CD14-positive monocyte (primary cell): Measurements from ENCODE around the gene RBM38. TPM values are rescaled to one million over a fixed set of nuclear protein-coding genes. Genes with fewer than 3 reads are reported as not detected.

Source experiments
- DNase-seq, 3 donors: peaks; one replicate each; pipeline ENCODE4 v3.0.0-alpha.2; 2011 to 2022
- H2AFZ ChIP-seq: 2 replicates; pipeline ENCODE4 v1.6.0; 2012; ENCODE audit warnings: mild to moderate bottlenecking, low read depth, low read length, inconsistent platforms; ENCODE audit not compliant: insufficient read depth, poor library complexity, severe bottlenecking
- H3K27ac ChIP-seq, 2 donors: 1 replicate in 1 of 2; 2 replicates in 1 of 2; pipeline ENCODE4 v1.5.1; 2012 to 2013; ENCODE audit warnings: low read length in 2 of 2, control low read depth in 1 of 2, inconsistent platforms in 1 of 2, low read depth in 1 of 2, mild to moderate bottlenecking in 1 of 2
- H3K27me3 ChIP-seq, 2 donors: one replicate each; pipeline versions ENCODE4 v1.6.0 to v1.6.1; 2011 to 2013; ENCODE audit warnings: low read length in 2 of 2; ENCODE audit not compliant: control insufficient read depth in 2 of 2, insufficient read depth in 2 of 2
- H3K36me3 ChIP-seq, 2 donors: replicated peaks in 1 of 2; 1 replicate in 1 of 2; 2 replicates in 1 of 2; pipeline versions ENCODE4 v1.5.1 to v1.6.1; 2012 to 2013; ENCODE audit warnings: low read length in 2 of 2, control low read depth in 1 of 2, inconsistent platforms in 1 of 2, mild to moderate bottlenecking in 1 of 2; ENCODE audit not compliant: insufficient read depth in 2 of 2, control insufficient read depth in 1 of 2
- H3K4me1 ChIP-seq, 2 donors: 1 replicate in 1 of 2; 2 replicates in 1 of 2; pipeline versions ENCODE4 v1.5.1 to v1.6.1; 2012 to 2013; ENCODE audit warnings: low read length in 2 of 2, control low read depth in 1 of 2, inconsistent platforms in 1 of 2, mild to moderate bottlenecking in 1 of 2, moderate library complexity in 1 of 2; ENCODE audit not compliant: insufficient read depth in 2 of 2, control insufficient read depth in 1 of 2
- H3K4me2 ChIP-seq: replicated peaks from 2 replicates; pipeline ENCODE3; 2012; ENCODE audit warnings: low read length, moderate library complexity, mild to moderate bottlenecking; ENCODE audit not compliant: poor library complexity, severe bottlenecking; ENCODE audit errors: extremely low read depth
- H3K4me3 ChIP-seq, 3 experiments: fragments of 200-600 bp in 1 of 3; sonication (generic) in 1 of 3; replicated peaks in 1 of 3; 1 replicate in 2 of 3; 2 replicates in 1 of 3; pipeline ENCODE4 v1.5.1; 2011 to 2013; ENCODE audit warnings: low read length in 3 of 3, mild to moderate bottlenecking in 3 of 3, control low read depth in 2 of 3, low read depth in 2 of 3, inconsistent platforms in 1 of 3, moderate library complexity in 1 of 3
- H3K79me2 ChIP-seq: 2 replicates; pipeline ENCODE4 v1.6.0; 2012; ENCODE audit warnings: mild to moderate bottlenecking, control low read depth, inconsistent platforms, low read length, moderate library complexity; ENCODE audit not compliant: insufficient read depth
- H3K9ac ChIP-seq: 2 replicates; pipeline ENCODE4 v1.6.0; 2017; ENCODE audit warnings: low read length, mild to moderate bottlenecking; ENCODE audit not compliant: insufficient read depth, poor library complexity, severe bottlenecking
- H3K9me3 ChIP-seq, 2 donors: replicated peaks in 1 of 2; 1 replicate in 1 of 2; 2 replicates in 1 of 2; pipeline versions ENCODE4 v1.5.1 to v1.6.1; 2012 to 2013; ENCODE audit warnings: low read length in 2 of 2, control low read depth in 1 of 2; ENCODE audit not compliant: control insufficient read depth in 1 of 2, insufficient read depth in 1 of 2
- H4K20me1 ChIP-seq: 2 replicates; pipeline ENCODE4 v1.6.0; 2012; ENCODE audit warnings: mild to moderate bottlenecking, low read length, control low read depth, moderate library complexity; ENCODE audit not compliant: insufficient read depth
- H3K27ac Mint-ChIP-seq, 7 donors: one replicate each; pipeline ENCODE4 v1.8.0; 2020; ENCODE audit warnings: mild to moderate bottlenecking in 7 of 7, mixed read lengths in 7 of 7, moderate library complexity in 6 of 7, inconsistent platforms in 2 of 7
- H3K27me3 Mint-ChIP-seq, 3 donors: one replicate each; pipeline ENCODE4 v1.8.0; 2021 to 2022; ENCODE audit warnings: low read depth in 3 of 3, mild to moderate bottlenecking in 3 of 3, mixed read lengths in 3 of 3, moderate library complexity in 3 of 3, inconsistent platforms in 1 of 3
- H3K36me3 Mint-ChIP-seq, 2 donors: one replicate each; pipeline ENCODE4 v1.8.0; 2020; ENCODE audit warnings: mixed read lengths in 2 of 2, inconsistent platforms in 1 of 2, mild to moderate bottlenecking in 1 of 2
- H3K4me1 Mint-ChIP-seq: one replicate; pipeline ENCODE4 v1.8.0; 2020; ENCODE audit warnings: mild to moderate bottlenecking, mixed read lengths
- H3K4me3 Mint-ChIP-seq, 2 donors: one replicate each; pipeline ENCODE4 v1.8.0; 2020; ENCODE audit warnings: mild to moderate bottlenecking in 2 of 2, mixed read lengths in 2 of 2, moderate library complexity in 1 of 2
- H3K9me3 Mint-ChIP-seq, 7 donors: one replicate each; pipeline ENCODE4 v1.8.0; 2020 to 2022; ENCODE audit warnings: mixed read lengths in 7 of 7, mild to moderate bottlenecking in 6 of 7, moderate library complexity in 6 of 7, inconsistent platforms in 2 of 7
- WGBS: methylation state at CpG from one replicate; pipeline ENCODE4 v1.1.5; 2013; ENCODE audit warnings: missing lambda C conversion rate; ENCODE audit not compliant: insufficient coverage; 5-methylcytosine and 5-hydroxymethylcytosine counted together
- intact Hi-C, 2 donors: fragments of 100-400 bp; cut with micrococcal nuclease; formaldehyde crosslinking; loops; one replicate each; pipeline versions ENCODE4 v1.15.0 to v1.15.1; 2023
- polyA plus RNA-seq, 3 donors: library from polyadenylated mRNA; depleted of rRNA in 1 of 3; unstranded in 2 of 3; stranded (reverse) in 1 of 3; fragments of 300-500 nt in 2 of 3; fragments of >200 nt in 1 of 3; fragmentation: Illumina TruSeq in 2 of 3; gene quantifications; 1 replicate in 2 of 3; 2 replicates in 1 of 3; pipeline ENCODE4 v1.2.3, GENCODE V29; 2012 to 2021
- TF ChIP-seq, protein P1 (sequence below): fragments of 200-600 bp; IDR thresholded peaks from one replicate; pipeline ENCODE4 v1.8.0; 2022; ENCODE audit warnings: antibody characterized with exemption, mild to moderate bottlenecking

The RBM38 gene
- polyA plus RNA-seq, 3 donors, result 7.5 to 48.3 (median 17.8) TPM

DNA sequence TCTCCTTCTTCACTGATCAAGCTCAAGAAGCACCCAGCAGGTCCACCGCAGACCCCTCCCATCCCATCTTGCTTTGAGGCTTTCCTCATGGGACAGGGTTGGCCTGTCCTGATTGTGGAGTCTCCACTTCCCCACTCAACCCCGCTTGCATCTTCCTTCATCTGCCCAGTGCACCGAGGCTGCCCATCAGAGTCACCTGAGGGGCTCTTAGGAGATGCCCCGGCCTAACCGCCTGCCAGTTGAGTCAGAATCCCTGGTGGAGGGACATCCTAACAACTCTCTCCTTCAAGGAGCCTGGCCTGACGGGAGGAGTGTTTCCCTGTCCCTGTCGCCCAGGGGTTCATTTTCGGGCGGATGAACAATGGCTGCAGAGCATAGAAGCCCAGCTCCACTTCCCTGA lies 46.1 kb downstream of the RBM38 start:
- Histone ChIP-seq H3K27ac (no peak overlapping the region), H3K9me3 (peaks cover 8 to 11% of the 10 kb centered on the region in 2 donors), H3K4me3 (no peak overlapping the region), H3K79me2 (no peaks in the 10 kb centered on the region), H3K27me3 (no peaks in the 10 kb centered on the region), H4K20me1 (no peaks in the 10 kb centered on the region), H3K9ac (no peak overlapping the region), H3K4me1 (peaks cover 53 to 66% of the 10 kb centered on the region in 2 donors), H3K36me3 (no peaks in the 10 kb centered on the region), H2AFZ (no peak overlapping the region), H3K4me2 (no peak overlapping the region)
- H3K9me3 Mint-ChIP-seq, result peaks cover 7 to 16% (median 12%) of the 10 kb centered on the region in 7 donors
- H3K4me3 Mint-ChIP-seq, result peak overlapping the region in 1 of 2 donors; percentile 15
- intact Hi-C loops, result loop anchor here in 1 of 2 donors (5.0 kb wide), 1 partner anchor 35 kb away; no protein-coding TSS in a partner anchor
- H3K36me3 Mint-ChIP-seq, result peaks cover 7 to 16% of the 10 kb centered on the region in 2 donors
- TF ChIP-seq, protein P1, sequence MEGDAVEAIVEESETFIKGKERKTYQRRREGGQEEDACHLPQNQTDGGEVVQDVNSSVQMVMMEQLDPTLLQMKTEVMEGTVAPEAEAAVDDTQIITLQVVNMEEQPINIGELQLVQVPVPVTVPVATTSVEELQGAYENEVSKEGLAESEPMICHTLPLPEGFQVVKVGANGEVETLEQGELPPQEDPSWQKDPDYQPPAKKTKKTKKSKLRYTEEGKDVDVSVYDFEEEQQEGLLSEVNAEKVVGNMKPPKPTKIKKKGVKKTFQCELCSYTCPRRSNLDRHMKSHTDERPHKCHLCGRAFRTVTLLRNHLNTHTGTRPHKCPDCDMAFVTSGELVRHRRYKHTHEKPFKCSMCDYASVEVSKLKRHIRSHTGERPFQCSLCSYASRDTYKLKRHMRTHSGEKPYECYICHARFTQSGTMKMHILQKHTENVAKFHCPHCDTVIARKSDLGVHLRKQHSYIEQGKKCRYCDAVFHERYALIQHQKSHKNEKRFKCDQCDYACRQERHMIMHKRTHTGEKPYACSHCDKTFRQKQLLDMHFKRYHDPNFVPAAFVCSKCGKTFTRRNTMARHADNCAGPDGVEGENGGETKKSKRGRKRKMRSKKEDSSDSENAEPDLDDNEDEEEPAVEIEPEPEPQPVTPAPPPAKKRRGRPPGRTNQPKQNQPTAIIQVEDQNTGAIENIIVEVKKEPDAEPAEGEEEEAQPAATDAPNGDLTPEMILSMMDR, result no peak
- DNase-seq, result no peak
- peaks cover 56% of the 10 kb centered on the region for H3K4me1 Mint-ChIP-seq
- H3K27me3 Mint-ChIP-seq, result no peaks in the 10 kb centered on the region
- 61% methylated on average over 6 of the region's 9 CpGs for WGBS
- peak overlapping the region in 3 of 7 donors; percentile 8 to 58 (median 9) for H3K27ac Mint-ChIP-seq

DNA sequence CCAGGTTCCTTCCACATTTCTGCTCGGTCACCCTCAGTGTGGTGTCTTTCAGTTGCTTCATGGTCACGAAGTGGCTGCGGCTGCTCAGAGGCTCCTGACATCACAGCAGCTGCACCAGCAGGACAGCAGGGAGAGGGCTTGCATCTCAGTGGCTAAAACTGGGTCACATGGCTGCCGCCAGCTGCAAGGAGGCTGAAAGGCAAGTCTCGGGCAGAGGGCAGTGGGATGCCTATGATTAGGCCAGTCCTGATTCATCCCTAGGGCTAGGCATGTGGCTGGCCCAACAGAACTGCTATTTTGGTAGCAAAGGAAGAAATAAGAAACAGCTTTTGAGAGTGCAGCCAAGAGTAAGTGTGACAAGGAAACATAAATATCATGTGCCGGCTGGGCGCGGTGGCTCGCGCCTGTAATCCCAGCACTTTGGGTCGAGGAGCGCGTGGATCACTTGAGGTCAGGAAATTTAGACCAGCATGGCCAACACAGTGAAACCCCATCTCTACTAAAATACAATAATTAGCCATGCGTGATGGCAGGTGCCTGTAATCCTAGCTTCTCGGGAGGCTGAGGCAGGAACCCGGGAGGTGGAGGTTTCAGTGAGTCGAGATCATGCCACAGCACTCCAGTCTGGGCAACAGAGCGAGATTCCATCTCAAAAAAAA lies 46.6 kb downstream of the RBM38 start:
- peak overlapping the region in 1 of 7 donors; percentile 58 for H3K27ac Mint-ChIP-seq
- WGBS, result 70% methylated on average over 10 of the region's 18 CpGs
- H3K36me3 ChIP-seq, result no peaks in the 10 kb centered on the region
- intact Hi-C loops, result loop anchor here in 1 of 2 donors (5.0 kb wide), 1 partner anchor 34 kb away; no protein-coding TSS in a partner anchor
- H3K4me2 ChIP-seq, result no peak overlapping the region
- no peaks in the 10 kb centered on the region for H3K27me3 ChIP-seq
- no peak overlapping the region for H2AFZ ChIP-seq
- no peak overlapping the region for H3K4me3 ChIP-seq
- peaks cover 7 to 12% of the 10 kb centered on the region in 2 donors for H3K36me3 Mint-ChIP-seq
- no peak overlapping the region for H3K9ac ChIP-seq
- H3K9me3 Mint-ChIP-seq, result peaks cover 7 to 16% (median 12%) of the 10 kb centered on the region in 7 donors
- H3K27me3 Mint-ChIP-seq, result no peaks in the 10 kb centered on the region
- H4K20me1 ChIP-seq, result no peaks in the 10 kb centered on the region
- no peak for DNase-seq
- H3K4me3 Mint-ChIP-seq, result no peak overlapping the region
- H3K9me3 ChIP-seq, result peaks cover 8 to 11% of the 10 kb centered on the region in 2 donors
- H3K4me1 ChIP-seq, result peaks cover 48 to 61% of the 10 kb centered on the region in 2 donors
- TF ChIP-seq, protein P1, result no peak
- H3K27ac ChIP-seq, result no peak overlapping the region
- H3K4me1 Mint-ChIP-seq, result peaks cover 51% of the 10 kb centered on the region
- no peaks in the 10 kb centered on the region for H3K79me2 ChIP-seq
